HepG2 (cell line): ENCODE measurements around the gene VCL. TPM values are rescaled to one million over a fixed set of nuclear protein-coding genes. Genes with fewer than 3 reads are reported as not detected.

Experiments
- ARNT ChIP-seq: fragments of 450-650 bp; IDR thresholded peaks from 2 replicates; pipeline ENCODE4 v1.6.1; 2017
- MED13 ChIP-seq: sonication (generic); formaldehyde crosslinking; IDR thresholded peaks from 2 replicates; pipeline ENCODE4 v1.5.0; 2020; ENCODE audit warnings: missing genetic modification reagents
- SOX6 ChIP-seq, 2 experiments: fragments of 450-650 bp in 1 of 2; sonication (generic) in 1 of 2; formaldehyde crosslinking in 1 of 2; IDR thresholded peaks; 2 replicates each; pipeline versions ENCODE4 v1.4.0 to v1.6.1; 2017 to 2020; ENCODE audit warnings: antibody characterized with exemption in 1 of 2, mild to moderate bottlenecking in 1 of 2, missing genetic modification reagents in 1 of 2
- THAP9 ChIP-seq: sonication (generic); formaldehyde crosslinking; IDR thresholded peaks from 2 replicates; pipeline ENCODE4; 2020; ENCODE audit warnings: missing genetic modification reagents, mild to moderate bottlenecking, borderline replicate concordance
- ZBTB25 ChIP-seq: IDR thresholded peaks from 2 replicates; pipeline ENCODE4 v1.6.1; 2018; ENCODE audit warnings: missing genetic modification reagents
- ZNF205 ChIP-seq: IDR thresholded peaks from 2 replicates; pipeline ENCODE4 v1.6.1; 2018; ENCODE audit warnings: missing biosample characterization, missing genetic modification reagents
- ZNF224 ChIP-seq: sonication (generic); formaldehyde crosslinking; IDR thresholded peaks from 2 replicates; pipeline ENCODE4 v1.5.0; 2020; ENCODE audit warnings: mild to moderate bottlenecking, missing genetic modification reagents
- ZNF318 ChIP-seq: sonication (generic); formaldehyde crosslinking; IDR thresholded peaks from 2 replicates; pipeline ENCODE4 v1.4.0; 2020; ENCODE audit warnings: mild to moderate bottlenecking, missing genetic modification reagents
- ZNF382 ChIP-seq: sonication (generic); formaldehyde crosslinking; IDR thresholded peaks from 2 replicates; pipeline ENCODE4 v1.5.0; 2020; ENCODE audit warnings: missing genetic modification reagents, mild to moderate bottlenecking, borderline replicate concordance
- ZNF468 ChIP-seq: sonication (generic); formaldehyde crosslinking; IDR thresholded peaks from 2 replicates; pipeline ENCODE4 v1.8.0; 2022; ENCODE audit warnings: mild to moderate bottlenecking, moderate library complexity, missing genetic modification reagents
- polyA plus RNA-seq, 8 experiments: library from polyadenylated mRNA; depleted of rRNA in 3 of 8; stranded (reverse) in 7 of 8; unstranded in 1 of 8; fragments of >200 nt; fragmentation: Illumina TruSeq in 4 of 8; extraction: Trizol in 4 of 8; gene quantifications; 2 replicates each; pipeline versions ENCODE4 v1.2.1 to v1.2.3, GENCODE V29; 2011 to 2016; ENCODE audit warnings: low read depth in 4 of 8, missing spikeins in 1 of 8, mixed read lengths in 1 of 8; ENCODE audit not compliant: insufficient read depth in 1 of 8
- total RNA-seq, 5 experiments: library from RNA; depleted of rRNA; stranded (reverse); fragments of >200 nt; fragmentation: Illumina TruSeq; extraction: Trizol; gene quantifications; 2 replicates each; pipeline ENCODE4 v1.2.3, GENCODE V29; 2016; ENCODE audit warnings: low read depth in 1 of 5

VCL gene
- total and polyA plus RNA-seq, 2 of the 13 experiments (the other 11 are each of a cell fraction or from before 2014, with no cell fraction given), result 17.3 to 26.9 TPM

- TF ChIP-seq ZNF318 (CRISPR knock-in tag) (no peak), ZNF224 (CRISPR knock-in tag) (no peak), SOX6 (IDR thresholded peaks at IDR 0.05) (no peak), SOX6 (CRISPR knock-in tag; IDR thresholded peaks at IDR 0.05) (no peak), ZNF468 (CRISPR knock-in tag) (no peak), ZNF382 (CRISPR knock-in tag) (no peak), ZBTB25 (no peak), MED13 (CRISPR knock-in tag) (no peak), THAP9 (CRISPR knock-in tag) (no peak), ZNF205 (CRISPR knock-in tag) (no peak), ARNT (no peak)
These were observed 90.8 kb downstream of the VCL start (continued) for GRCh38 chr10:74088722-74089121.
